ENCODE measurements around the gene ABHD6. TPM values are rescaled to one million over a fixed set of nuclear protein-coding genes. Genes with fewer than 3 reads are reported as not detected.

Gene ABHD6
- total and polyA plus RNA-seq, 2 donors (not counting 3 experiments of a cell fraction or from before 2014, with no cell fraction given) = 5.8 to 7.5 TPM

DNA sequence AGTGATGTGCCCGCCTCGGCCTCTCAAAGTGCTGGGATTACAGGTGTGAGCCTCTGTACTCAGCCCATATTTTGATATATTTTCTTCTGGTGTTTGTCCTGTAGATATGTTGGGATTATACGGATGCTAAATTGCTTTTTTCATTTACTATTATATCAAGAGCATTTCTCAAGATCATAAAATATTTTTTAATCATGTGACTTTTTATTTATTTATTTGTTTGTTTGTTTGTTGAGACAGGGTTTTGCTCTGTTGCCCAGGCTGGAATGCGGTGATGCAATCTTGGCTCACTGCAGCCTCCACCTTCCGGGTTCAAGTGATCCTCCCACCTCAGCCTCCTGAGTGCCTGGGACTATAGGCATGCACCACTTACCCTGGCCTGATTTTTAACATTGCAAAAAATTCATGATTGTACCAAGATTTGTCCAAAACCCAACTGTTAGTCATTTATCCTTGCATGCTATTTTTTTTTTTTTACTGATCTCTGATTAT is 92.4 kb downstream of the ABHD6 start:
- H4K20me1 ChIP-seq (replicated peaks; ENCODE audit: control insufficient read depth, extremely low read depth, insufficient read depth, low read length) = no peaks in the 10 kb centered on the region
- H3K27ac ChIP-seq (ENCODE audit: insufficient read depth, low read depth, low read length) = no peak overlapping the region
- no TSS peak for BruUV-seq (replicated peaks)
- dilution Hi-C loops (cut with MboI; ENCODE audit: extremely low pct_ligation_motif_present, low sequenced_read_pairs) = no loop called here
- peaks cover 20% of the 10 kb centered on the region for H3K4me1 ChIP-seq (ENCODE audit: control insufficient read depth, extremely low read depth, insufficient read depth, low read length)
- no peak overlapping the region for H2AFZ ChIP-seq (ENCODE audit: low read depth, low read length)
- H3K9me3 ChIP-seq (replicated peaks; ENCODE audit: control insufficient read depth, insufficient read depth, low read length) = no peaks in the 10 kb centered on the region
- CTCF ChIA-PET = interaction anchor here (0.8 to 2.9 kb wide), 2 partner anchors 23 to 162 kb away, joined by 3 to 10 read pairs; partner anchors contain the start of genes HTD2, KCTD6 and RPP14
- DNase-seq (ENCODE audit: low read depth, low spot score) (no peak), FAIRE-seq (no peak)
- H3K79me2 ChIP-seq (ENCODE audit: control insufficient read depth, insufficient read depth, low read length) = peaks cover 3% of the 10 kb centered on the region
- H3K4me2 ChIP-seq (ENCODE audit: insufficient read depth, low read length) = no peak overlapping the region
- no peaks in the 10 kb centered on the region for H3K27me3 ChIP-seq (ENCODE audit: control insufficient read depth in 2 of 2, insufficient read depth in 2 of 2, low read length in 2 of 2)
- TF ChIP-seq EZH2 (IDR thresholded peaks at IDR 0.05; ENCODE audit: borderline replicate concordance, low read depth, low read length, severe bottlenecking) (no peak), MYC (IDR thresholded peaks at IDR 0.05; ENCODE audit: low read depth, low read length) (no peak), JUN (IDR thresholded peaks at IDR 0.05; ENCODE audit: borderline replicate concordance, insufficient read depth, insufficient read length, low read depth) (no peak), POLR2A (IDR thresholded peaks at IDR 0.05; ENCODE audit: low read depth, low read length) (no peak), GATA2 (IDR thresholded peaks at IDR 0.05; ENCODE audit: insufficient read depth, insufficient read length, low read depth, low read length) (no peak), FOS (IDR thresholded peaks at IDR 0.05; ENCODE audit: borderline replicate concordance, insufficient read depth, low read length) (no peak), POLR2AphosphoS5 (IDR thresholded peaks at IDR 0.05; ENCODE audit: insufficient read depth, low read depth, low read length) (no peak)
- TF ChIP-seq, protein P1, sequence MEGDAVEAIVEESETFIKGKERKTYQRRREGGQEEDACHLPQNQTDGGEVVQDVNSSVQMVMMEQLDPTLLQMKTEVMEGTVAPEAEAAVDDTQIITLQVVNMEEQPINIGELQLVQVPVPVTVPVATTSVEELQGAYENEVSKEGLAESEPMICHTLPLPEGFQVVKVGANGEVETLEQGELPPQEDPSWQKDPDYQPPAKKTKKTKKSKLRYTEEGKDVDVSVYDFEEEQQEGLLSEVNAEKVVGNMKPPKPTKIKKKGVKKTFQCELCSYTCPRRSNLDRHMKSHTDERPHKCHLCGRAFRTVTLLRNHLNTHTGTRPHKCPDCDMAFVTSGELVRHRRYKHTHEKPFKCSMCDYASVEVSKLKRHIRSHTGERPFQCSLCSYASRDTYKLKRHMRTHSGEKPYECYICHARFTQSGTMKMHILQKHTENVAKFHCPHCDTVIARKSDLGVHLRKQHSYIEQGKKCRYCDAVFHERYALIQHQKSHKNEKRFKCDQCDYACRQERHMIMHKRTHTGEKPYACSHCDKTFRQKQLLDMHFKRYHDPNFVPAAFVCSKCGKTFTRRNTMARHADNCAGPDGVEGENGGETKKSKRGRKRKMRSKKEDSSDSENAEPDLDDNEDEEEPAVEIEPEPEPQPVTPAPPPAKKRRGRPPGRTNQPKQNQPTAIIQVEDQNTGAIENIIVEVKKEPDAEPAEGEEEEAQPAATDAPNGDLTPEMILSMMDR (IDR thresholded peaks at IDR 0.05; ENCODE audit: extremely low read depth in 1 of 2, insufficient read depth in 1 of 2, low read depth in 1 of 2, low read length in 2 of 2) = no peak
- TF ChIP-seq, protein P2, sequence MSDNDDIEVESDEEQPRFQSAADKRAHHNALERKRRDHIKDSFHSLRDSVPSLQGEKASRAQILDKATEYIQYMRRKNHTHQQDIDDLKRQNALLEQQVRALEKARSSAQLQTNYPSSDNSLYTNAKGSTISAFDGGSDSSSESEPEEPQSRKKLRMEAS (IDR thresholded peaks at IDR 0.05; ENCODE audit: insufficient read depth, insufficient read length) = no peak
- POLR2A ChIA-PET = no interaction called here
- intact Hi-C loops (cut with micrococcal nuclease) = loop anchor here (5.0 to 10.0 kb wide), 3 partner anchors 102 to 1565 kb away; partner anchors contain the start of gene PDHB
- no peak overlapping the region for H3K9ac ChIP-seq (replicated peaks; ENCODE audit: extremely low read depth, insufficient read depth, low read length)
- H3K36me3 ChIP-seq (ENCODE audit: control insufficient read depth in 2 of 2, extremely low read depth in 1 of 2, insufficient read depth in 2 of 2, low read length in 2 of 2) = no peaks in the 10 kb centered on the region
- no peak overlapping the region for H3K4me3 ChIP-seq (replicated peaks in 1 of 3; ENCODE audit: insufficient read depth in 1 of 3, low read depth in 1 of 3, low read length in 3 of 3)
- H3K9me1 ChIP-seq (replicated peaks; ENCODE audit: control insufficient read depth, extremely low read depth, insufficient read depth, low read length) = no peaks in the 10 kb centered on the region
